HG03457 (cell line): ENCODE results near the gene NRIP1.

ENCODE experiments used
- ATAC-seq: cut with Tn5 transposase; IDR thresholded peaks from one replicate; pipeline ENCODE4 v1.9.1; 2021; ENCODE audit warnings: moderate number of reproducible peaks; ENCODE audit not compliant: unreplicated experiment

The NRIP1 gene

DNA sequence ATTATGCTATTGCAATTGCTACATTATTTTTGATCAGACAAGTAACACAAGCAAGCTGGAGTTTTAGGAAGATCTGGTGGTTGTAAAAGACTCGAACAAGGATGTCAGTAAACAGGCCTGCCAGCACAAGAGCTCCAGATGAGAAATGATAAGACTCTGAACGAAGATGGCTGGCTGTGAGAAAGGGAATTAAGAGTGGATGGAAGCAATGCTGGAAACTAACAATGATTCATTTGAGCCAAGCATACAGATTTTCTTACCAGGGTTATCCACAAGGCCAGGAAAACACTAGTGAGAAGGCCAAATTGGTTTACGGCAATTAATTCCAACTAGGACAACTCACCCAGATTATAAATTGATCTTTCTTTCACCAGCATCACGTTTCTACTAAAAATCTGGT, 54.2 kb downstream of the NRIP1 start:
- no peak for ATAC-seq

DNA sequence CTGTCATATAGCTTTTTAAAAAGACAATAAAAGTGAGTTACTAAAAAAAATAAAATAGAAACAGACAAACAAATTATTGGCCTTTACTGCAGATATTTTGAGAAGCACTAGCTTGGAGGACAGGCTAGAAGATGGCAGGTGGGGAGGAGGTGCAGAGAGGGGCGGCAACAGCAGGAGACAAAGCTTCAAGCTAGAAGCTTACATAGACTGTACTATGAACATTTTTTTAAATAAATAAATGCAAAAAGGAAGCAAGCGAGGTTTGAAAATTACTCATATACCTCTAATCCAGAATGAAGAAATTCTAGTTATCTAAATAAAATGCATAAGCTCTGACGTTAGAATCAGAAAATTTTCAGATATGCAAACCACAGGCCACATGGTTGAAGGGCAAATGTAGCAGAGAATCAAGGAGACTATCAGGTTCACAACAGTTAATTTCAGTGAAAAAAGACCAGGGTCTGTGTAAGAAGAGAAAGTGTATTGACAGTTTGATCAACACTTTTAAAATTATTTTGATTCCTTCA, 54.9 kb downstream of the NRIP1 start:
- no peak for ATAC-seq

DNA sequence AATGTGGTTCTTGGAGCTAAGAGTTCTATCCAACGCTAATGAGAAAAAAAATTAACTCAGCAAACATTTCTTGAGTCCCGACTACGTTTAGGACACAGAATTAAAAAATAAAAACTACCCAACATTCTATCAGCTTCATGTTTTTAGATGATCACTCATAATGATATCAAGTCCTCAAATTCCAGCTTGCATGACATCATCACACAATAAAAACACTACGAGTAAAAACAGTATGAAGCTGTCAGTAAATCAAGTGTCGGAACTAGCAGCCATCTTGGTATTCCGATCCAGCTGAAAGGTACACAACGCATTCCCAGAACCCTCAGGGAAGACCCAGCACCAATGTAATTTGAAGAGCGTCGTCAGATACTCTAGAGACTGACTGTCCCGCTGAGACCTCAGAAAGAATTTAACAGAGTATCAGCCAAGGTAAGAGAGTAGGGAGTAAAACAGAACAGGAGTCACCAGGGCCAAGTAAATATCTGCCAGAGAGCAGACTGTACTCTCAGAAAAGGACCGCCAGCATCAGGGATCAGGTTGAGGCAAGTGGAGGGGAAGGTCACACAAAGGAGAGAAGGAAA, 57.0 kb downstream of the NRIP1 start:
- no peak for ATAC-seq

DNA sequence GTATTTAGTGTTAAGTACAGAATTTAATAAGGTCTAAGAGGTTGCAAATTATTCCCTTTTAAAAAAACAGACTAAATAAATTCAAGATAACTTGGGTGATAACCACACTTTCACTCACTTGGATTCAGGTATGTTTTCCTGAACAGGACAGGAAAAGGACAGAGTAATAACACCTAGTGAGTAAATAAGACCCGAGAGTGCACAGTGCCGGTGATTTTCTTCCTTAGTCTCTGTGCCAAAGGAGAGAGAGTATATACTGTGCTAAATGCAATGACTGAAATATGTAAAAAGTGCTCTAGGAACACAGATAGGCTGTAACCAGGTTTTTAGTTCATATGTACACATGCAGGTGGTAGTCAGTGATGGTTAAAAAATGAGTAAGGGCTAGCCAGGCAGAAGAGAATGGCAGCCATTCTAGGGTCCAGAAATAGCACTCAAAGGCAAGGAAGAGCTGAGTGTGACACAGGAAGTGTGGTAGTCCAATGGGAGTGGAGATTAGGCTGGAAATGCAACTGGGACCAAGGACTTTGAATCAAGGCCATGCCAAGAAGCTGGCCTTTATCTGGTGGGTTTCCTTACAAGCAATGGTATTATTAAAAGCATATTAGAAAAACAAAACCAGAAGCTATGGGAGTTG, 58.1 kb downstream of the NRIP1 start:
- ATAC-seq, result no peak

DNA sequence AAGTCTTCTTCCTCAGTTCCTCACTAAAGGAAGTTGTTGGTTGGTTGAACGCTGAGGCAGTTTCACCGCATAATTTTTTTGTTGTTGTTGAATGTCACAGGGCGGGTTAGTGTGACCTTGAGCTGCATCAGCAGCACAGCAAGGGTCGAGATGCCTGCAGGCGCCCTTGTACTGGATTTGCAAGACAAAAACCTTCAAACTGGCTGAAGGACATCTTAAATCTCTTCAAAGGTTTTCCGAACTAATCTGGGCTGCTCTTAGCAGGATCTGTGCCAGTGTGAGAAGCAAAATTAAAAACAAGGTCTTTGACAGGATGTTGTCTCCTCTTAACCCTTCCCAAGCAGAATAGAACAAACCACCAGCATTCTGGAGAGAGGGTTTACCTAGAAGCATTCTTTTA, 59.4 kb downstream of the NRIP1 start:
- no peak for ATAC-seq

DNA sequence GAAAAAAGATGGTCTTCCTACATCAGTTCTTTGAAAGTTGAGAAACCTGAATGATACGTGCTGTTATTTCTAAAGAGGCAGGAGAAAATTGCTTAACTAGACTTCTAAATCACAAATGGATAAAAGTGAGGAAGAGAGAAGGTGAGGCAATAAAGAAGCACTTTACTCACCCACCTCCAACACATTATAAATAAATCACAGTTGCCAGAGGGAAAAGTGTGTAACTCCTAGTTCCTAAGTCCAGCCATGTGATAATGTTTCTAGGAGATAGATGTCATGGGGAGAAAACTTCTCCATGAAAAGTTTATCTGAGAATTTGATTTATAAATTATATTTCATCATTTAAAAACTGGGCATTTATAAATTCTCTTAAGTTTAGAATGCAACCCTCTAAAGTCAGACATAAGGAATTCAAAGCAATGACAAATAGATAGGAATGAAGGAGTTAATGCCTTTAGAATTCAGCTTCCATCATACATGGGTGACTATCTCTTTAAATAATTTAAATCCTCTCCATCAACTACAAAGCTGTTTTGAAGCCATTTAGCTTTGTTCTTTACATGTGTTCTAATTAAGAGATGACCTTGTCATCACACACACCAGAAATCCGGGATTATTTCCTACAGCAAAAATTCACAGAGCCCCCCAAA, 60.0 kb downstream of the NRIP1 start:
- ATAC-seq, result no peak

DNA sequence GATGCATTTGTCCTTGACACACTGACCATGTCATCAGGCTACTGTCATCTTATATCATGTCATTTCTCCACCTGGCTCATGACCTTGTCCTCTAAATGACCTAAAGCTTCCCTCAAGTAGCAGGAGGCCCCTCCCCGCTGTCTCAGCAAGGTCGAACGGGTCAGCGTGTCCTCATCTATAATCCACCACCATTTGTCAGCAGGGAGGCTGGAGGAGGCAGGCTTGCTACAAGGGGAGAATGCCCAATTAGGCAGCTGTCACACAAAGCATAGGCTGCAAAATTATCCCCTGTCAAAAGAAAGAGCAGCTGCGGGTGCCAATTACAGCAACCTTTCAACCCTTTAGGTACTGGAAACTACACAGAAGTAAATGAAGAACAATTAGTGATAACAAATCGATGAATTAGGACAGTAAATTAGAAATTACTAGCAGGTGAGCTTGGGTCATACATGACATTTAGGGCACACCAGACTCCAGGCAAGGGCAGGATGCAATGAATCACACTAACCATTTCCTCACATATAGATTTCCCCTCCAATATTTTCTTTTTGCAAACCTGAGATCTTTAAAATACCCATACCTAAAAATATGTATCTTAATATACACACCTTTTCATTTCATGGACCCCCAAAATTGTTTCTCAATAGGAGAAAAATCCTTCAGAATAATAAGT, 61.2 kb downstream of the NRIP1 start:
- ATAC-seq, result no peak

DNA sequence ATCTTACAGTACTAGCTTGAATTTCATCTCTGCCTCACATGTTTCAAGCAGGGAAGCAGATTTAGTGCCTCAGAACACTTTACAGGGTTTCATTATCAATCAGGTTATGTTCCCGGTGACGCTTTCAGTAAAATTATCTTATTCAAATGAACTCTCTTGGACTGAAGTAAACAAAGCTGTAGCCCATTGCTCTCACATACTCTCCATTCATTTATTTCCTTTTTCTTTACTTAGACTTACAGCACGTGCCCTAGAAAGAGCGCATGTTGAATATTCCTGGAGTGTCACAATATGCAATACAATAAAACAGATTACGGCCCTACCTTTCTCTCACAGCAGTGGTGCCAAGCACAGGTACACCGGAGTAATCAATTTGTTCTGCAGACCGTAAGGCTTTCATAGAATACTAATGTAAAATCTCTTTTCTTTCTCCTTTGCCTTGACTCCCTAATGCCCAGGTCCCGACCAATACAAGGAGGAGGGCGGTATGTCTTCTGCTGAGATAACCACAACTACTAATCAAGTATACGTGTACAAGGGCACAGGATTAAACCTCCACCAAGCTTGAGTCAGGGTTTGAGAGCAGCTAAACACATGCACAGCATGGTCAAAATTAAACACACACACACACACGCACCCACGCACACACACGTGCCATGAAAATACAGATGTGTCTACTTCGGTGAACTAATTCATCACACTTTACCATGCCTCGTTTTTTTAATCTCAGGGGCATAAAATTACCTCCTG, 62.8 kb downstream of the NRIP1 start:
- peak; percentile 67 for ATAC-seq

DNA sequence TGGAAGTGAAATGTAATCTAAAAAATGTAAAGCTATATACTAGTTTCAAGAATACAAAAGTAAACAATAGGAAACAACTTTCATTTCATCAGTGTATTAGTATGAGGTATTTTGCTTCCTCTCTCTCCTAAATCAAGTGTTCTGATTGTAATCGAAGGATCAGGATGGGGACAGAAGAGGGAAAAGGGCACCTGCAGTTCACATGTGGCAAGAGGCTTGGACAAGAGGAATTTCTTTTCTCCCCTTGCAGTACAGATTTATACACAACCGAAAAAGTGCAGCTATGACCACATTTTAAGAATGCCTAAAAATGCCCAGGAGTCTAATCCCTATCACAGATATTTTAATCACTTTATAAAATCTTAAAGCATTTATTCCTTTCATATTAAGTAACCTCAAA, 63.7 kb downstream of the NRIP1 start:
- no peak for ATAC-seq

DNA sequence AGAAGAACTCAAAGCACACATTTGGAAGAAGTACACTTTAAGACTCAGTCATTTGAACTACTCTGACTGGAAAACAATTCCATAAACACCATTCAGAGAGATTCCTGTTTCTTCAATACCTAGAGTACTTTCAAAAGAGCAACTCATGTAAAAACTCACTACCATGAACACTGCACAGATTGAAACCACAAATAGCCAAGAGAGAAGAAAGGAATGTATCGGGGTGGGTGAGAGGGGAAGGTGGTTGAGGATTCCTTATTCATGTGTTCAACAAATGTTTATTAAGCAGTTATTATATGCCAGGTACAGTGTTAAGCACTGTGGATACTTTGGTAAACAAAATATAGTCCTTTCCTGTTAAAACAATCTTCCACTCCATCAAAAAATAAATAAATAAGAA, 64.7 kb downstream of the NRIP1 start:
- ATAC-seq, result no peak

DNA sequence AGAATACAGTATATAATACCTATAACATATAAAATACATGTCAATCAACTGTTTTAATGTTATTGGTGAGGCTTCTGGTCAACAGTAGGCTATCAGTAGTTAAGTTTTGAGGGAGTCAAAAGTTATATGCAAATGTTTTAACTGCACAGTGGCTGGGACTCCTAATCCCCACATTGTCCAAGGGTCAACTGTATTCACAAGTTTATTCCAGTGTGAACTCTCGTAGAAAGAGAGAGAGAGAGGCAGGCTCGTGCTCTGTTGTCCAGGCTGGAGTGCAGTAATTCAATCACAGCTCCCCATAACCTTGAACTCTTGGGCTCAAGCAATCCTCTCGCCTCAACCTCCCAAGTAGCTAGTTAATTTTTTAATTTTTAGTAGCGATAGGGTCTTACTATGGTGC, 66.0 kb downstream of the NRIP1 start:
- ATAC-seq, result no peak

DNA sequence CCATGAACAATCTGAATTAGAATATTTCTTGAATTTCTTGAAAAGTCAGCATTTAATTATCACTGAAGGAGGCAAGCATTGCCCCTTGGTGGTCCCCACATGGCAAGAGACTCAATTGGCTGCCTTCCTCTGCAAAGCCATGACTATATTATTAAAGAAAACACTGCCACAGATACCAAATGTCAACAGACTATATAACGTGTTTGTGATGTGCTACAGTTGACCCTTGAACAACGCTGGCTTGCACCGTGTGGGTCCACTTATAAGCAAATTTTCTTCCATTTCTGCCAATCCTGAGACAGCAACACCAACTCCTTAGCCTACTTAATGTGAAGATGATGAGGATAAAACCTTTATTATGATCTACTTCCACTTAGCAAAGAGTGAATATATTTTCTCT, 66.5 kb downstream of the NRIP1 start:
- no peak for ATAC-seq

DNA sequence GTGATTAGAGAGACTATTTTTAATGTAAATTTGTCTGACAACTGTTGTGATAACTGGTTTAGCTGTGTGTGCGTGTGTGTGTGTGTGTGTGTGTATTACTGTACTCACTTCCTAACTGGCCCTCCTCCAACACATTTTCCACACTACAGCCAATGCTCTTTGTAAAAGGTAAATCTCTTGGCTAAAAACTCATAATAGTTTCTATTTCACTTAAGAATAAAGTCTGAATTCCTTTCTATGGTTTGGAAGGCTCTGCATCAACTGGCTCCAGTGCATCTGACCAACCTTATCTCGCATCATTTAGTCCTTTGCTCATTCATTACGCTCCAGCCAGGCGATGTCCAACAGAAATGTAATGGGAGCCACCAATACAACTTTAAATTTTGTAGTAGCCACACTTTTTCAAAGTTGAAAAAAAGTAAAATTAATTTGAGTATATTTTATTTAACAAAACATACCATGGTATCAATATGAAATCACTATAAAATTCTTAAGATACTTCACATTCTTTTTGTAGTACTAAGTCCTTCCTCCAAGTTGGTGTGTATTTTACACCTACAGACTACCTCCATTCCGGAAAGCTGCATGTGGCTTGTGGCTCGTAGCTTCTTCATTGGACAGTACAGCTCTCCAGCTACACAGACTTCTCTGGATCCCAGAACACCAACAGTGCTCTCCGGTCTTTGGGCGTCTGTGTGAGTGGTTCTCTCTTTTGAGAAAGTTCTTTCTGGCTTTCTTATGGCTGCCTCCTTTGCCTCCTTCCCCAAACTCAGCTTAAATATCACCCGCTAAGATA, 68.9 kb downstream of the NRIP1 start:
- ATAC-seq, result no peak

DNA sequence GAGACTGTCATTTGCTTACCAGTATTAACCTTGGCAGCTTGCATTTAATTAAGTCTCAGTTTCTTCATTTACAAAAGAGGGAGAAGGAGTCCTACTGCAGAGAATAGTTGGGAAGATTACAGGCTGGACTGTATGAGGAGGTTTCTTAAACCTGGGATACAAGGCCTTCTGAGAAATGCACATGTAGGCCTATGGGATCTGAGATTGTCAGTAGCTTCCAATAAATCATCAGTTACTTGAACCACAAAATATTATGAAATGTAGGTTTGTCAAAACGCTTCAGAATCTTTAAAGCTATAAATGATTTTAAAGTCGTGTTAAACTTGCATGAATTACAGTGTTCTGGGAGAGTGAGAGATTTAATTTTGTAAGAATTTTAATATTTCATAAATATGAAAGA, 69.6 kb downstream of the NRIP1 start:
- no peak for ATAC-seq

DNA sequence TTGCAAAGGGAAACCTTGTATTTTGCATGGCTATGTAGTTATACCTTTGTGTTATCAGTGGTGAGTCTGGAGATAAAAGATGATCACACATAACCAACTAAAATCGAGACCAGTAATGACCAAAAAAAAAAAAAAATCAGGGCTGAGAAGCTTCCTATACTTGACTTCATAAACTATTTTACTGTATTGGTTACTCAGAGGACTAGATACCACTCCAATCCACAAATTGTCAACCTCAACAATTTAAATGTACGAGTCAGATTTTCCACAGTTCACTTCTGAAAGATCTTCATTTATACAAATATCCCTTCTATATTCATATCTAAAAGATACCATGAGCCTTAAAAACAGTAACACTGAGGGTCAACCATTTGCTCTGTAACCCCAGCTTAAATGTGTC, 71.7 kb downstream of the NRIP1 start:
- no peak for ATAC-seq

DNA sequence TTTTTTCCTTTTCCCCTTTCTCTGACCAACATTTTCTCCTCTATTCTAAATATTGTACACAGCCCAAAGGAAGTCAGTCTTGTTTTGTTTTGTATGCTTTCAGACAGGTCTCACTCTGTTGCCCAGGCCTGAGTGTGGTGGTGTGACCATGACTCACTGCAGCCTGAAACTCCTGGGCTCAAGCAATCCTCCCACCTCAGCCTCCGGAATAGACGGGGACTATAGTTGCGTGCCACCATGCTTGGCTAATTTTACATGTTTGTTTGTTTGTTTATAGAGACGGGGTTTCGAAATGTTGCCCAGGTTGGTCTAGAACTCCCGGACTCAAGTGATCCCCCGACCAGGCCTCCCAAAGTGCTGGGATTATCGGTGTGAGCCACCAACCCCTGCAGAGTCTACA, 72.8 kb downstream of the NRIP1 start:
- no peak for ATAC-seq

DNA sequence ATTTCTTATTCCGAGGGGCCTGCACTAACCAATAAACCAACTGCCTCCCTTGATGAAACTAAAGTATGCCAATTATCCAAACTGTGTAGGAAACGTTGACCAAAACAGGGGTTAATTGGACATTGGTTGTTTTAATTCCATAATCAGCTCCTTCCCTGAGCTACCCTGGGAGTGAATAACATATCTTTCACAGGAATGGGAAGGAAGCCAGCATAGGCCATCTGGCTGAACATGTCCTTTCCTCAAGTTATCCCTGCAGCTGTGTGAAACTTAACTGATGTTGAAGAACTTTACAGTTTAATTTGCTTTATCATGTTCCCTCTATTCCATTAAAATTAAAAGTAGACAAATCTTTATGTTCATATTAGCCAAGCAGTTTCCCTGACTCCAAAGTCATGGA, 75.4 kb downstream of the NRIP1 start:
- no peak for ATAC-seq

DNA sequence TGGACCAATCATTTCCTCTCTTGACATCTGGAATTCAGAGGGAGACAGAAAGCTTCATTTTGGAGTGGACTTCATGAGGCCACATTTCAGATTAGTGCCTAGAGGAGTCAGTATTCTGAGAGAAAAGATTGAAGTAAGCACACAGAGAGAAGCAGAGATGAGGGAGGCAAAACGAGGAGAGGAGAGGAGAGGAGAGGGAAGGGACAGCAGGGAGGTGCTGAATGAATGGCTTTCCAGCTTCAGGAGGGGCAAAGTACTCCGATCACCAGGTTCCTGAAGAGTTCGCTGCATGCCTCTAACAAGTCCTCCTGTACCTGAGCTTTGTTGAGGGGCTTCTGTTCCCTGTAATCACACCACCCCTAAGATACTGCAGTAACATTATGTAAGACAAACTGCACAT, 76.0 kb downstream of the NRIP1 start:
- ATAC-seq, result no peak

DNA sequence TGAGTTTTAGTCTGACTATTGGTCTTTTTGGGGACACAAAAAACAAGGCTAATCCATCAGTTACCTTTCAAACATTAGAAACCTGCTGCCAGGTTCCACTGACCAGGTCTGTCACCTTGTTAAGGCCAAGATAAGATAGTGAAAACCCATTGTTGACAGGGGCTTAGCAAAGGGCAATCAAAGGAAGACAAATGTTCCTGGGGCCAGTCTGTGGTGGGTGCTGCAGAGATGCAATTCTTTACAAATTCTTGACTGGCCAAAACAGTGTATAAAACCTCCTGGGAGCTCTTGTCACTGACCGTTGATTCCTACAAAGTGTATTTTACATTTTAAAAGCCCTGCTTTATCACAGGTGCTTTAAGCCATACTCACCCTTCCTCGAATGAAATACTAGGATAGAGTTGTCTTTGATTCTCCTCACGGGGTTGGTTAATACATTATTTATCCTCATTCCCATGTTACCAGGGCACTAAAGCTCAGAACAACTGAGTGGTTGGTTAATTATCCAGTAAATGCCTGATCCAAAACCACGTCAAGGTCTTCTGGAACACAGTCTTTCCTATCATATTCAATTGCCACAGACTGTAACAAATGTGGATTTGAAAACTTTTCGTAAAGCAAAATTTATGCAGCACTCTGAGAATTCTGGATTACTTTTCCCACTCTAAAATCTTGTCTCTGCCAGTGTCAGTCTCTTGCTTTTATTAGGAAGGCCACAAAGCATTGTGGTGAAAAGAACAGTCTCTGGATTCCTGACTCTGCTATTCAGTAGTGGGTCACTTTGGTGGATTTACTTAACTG, 77.2 kb downstream of the NRIP1 start:
- ATAC-seq, result no peak

DNA sequence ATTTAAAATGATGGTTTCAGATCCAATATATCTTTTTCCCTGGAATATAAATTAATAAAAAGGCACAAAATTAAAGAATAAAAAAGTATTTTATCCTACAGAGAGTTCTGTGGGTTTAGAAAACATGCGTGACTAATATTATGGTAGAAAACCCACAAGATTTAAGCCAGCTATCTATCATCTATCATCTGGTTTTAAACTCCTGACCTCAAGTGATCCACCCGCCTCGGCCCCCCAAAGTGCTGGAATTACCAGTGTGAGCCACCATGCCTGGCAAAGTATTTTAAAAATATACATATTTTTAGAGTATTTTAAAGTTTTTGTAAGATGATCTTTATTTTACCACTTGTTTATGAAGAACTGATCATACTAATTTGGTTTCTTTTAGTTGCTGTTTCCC, 79.5 kb downstream of the NRIP1 start:
- no peak for ATAC-seq
